ENCODE measurements around the gene NTN1. TPM values are rescaled to one million over a fixed set of nuclear protein-coding genes. Genes with fewer than 3 reads are reported as not detected.

Gene NTN1
- total RNA-seq, 1 donor from 2014 or later, result under 0.01 TPM

- H3K27me3 ChIP-seq (ENCODE audit: control insufficient read depth, insufficient read depth, low read length), result no peaks in the 10 kb centered on the region
- DNase-seq (ENCODE audit: low read depth) (no peak), FAIRE-seq (no peak)
- no peak for TF ChIP-seq CTCF (IDR thresholded peaks at IDR 0.05; ENCODE audit: insufficient read depth, low read length, severe bottlenecking)
- no peaks in the 10 kb centered on the region for H3K36me3 ChIP-seq (ENCODE audit: control insufficient read depth, insufficient read depth, low read length)
- H3K4me3 ChIP-seq (ENCODE audit: low read depth, low read length), result no peak overlapping the region
Measured at GRCh38 chr17:9283909-9284308, 262.6 kb downstream of the NTN1 start.

GRCh38 chr17:9284884-9285283 lies 263.6 kb downstream of the NTN1 start:
- no peak for TF ChIP-seq CTCF (IDR thresholded peaks at IDR 0.05; ENCODE audit: insufficient read depth, low read length, severe bottlenecking)
- no peak for FAIRE-seq
- Histone ChIP-seq H3K27me3 (ENCODE audit: control insufficient read depth, insufficient read depth, low read length) (no peaks in the 10 kb centered on the region), H3K4me3 (ENCODE audit: low read depth, low read length) (no peak overlapping the region), H3K36me3 (ENCODE audit: control insufficient read depth, insufficient read depth, low read length) (no peaks in the 10 kb centered on the region)
- no peak for DNase-seq (ENCODE audit: low read depth)

- Histone ChIP-seq H3K27me3 (ENCODE audit: control insufficient read depth, insufficient read depth, low read length) (no peaks in the 10 kb centered on the region), H3K36me3 (ENCODE audit: control insufficient read depth, insufficient read depth, low read length) (no peaks in the 10 kb centered on the region), H3K4me3 (ENCODE audit: low read depth, low read length) (no peak overlapping the region)
- peak; percentile 5 for DNase-seq (ENCODE audit: low read depth)
- no peak for TF ChIP-seq CTCF (IDR thresholded peaks at IDR 0.05; ENCODE audit: insufficient read depth, low read length, severe bottlenecking)
- no peak for FAIRE-seq
Measured at GRCh38 chr17:9285602-9286427, 264.5 kb downstream of the NTN1 start.

- no peaks in the 10 kb centered on the region for H3K27me3 ChIP-seq (ENCODE audit: control insufficient read depth, insufficient read depth, low read length)
- FAIRE-seq (no peak), DNase-seq (ENCODE audit: low read depth) (no peak)
- no peak for TF ChIP-seq CTCF (IDR thresholded peaks at IDR 0.05; ENCODE audit: insufficient read depth, low read length, severe bottlenecking)
- no peaks in the 10 kb centered on the region for H3K36me3 ChIP-seq (ENCODE audit: control insufficient read depth, insufficient read depth, low read length)
- H3K4me3 ChIP-seq (ENCODE audit: low read depth, low read length), result no peak overlapping the region
Measured at GRCh38 chr17:9286434-9286833, 265.1 kb downstream of the NTN1 start.

- H3K36me3 ChIP-seq (ENCODE audit: control insufficient read depth, insufficient read depth, low read length), result no peaks in the 10 kb centered on the region
- no peaks in the 10 kb centered on the region for H3K27me3 ChIP-seq (ENCODE audit: control insufficient read depth, insufficient read depth, low read length)
- DNase-seq (ENCODE audit: low read depth) (no peak), FAIRE-seq (peak; percentile 28)
- no peak overlapping the region for H3K4me3 ChIP-seq (ENCODE audit: low read depth, low read length)
- TF ChIP-seq CTCF (IDR thresholded peaks at IDR 0.05; ENCODE audit: insufficient read depth, low read length, severe bottlenecking), result no peak
Measured at GRCh38 chr17:9287306-9287705, 266.0 kb downstream of the NTN1 start.

GRCh38 chr17:9290226-9290613 lies 268.9 kb downstream of the NTN1 start:
- FAIRE-seq (no peak), DNase-seq (ENCODE audit: low read depth) (no peak)
- no peak for TF ChIP-seq CTCF (IDR thresholded peaks at IDR 0.05; ENCODE audit: insufficient read depth, low read length, severe bottlenecking)
- H3K27me3 ChIP-seq (ENCODE audit: control insufficient read depth, insufficient read depth, low read length), result no peaks in the 10 kb centered on the region
- H3K36me3 ChIP-seq (ENCODE audit: control insufficient read depth, insufficient read depth, low read length), result no peaks in the 10 kb centered on the region
- H3K4me3 ChIP-seq (ENCODE audit: low read depth, low read length), result no peak overlapping the region

Data from bronchial epithelial cell (primary cell).